Astrocyte (in vitro differentiated cells and primary cell): ENCODE measurements around the gene UBE2L3.

Experiments
- CTCF ChIP-seq: IDR thresholded peaks from 2 replicates; pipeline ENCODE4 v1.5.1; 2011; ENCODE audit warnings: low read depth, mild to moderate bottlenecking, inconsistent platforms, low read length, moderate library complexity; ENCODE audit not compliant: insufficient read depth
- EZH2 ChIP-seq: IDR thresholded peaks from 2 replicates; pipeline ENCODE4 v1.6.1; 2012; ENCODE audit warnings: mild to moderate bottlenecking, low read length, inconsistent platforms; ENCODE audit not compliant: insufficient read depth

GRCh38 chr22:21643533-21644357 lies 76.2 kb downstream of the UBE2L3 start:
- TF ChIP-seq EZH2 (no peak), CTCF (no peak)
